HG03103 (cell line): ENCODE results near the gene KLF7.

Experiments
- ATAC-seq: cut with Tn5 transposase; IDR thresholded peaks from one replicate; pipeline ENCODE4 v1.9.1; 2021; ENCODE audit warnings: low read depth; ENCODE audit not compliant: unreplicated experiment

The KLF7 gene

DNA sequence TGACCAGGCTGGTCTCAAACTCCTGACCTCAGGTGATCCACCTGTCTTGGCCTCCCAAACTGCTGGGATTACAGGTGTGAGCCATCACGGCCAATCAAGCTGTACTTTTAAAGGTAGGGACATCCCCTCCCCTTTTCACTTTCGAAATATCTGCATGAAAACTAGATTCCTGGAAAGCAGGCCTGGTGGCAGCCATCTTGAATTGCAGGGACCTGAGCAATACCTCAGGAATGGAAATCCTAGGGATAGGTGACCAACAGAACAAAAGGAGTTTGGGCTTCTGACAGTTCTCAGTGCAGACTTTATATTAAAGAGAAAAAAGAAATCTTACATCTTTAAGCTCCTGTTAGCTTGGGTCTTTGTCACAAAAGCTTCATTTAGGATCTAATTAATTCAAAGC lies 62.6 kb downstream of the KLF7 start:
- no peak for ATAC-seq

DNA sequence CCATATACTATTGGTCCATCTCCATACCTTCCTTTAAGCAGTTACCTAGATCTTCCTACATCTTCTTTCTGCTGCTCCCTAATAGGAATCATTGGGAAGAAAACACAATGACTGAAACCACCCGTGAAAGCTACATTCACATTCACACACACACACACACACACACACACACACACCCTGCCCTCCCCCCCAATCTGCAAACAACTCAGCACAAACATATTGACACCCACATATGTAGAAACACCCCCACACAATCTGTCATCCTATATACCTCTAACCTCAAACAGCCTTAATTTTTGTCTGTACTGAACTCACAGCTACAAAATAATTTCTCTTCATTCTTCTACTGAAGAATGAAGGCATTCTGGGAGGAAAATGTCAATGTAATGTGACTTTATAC lies 63.8 kb downstream of the KLF7 start:
- no peak for ATAC-seq

DNA sequence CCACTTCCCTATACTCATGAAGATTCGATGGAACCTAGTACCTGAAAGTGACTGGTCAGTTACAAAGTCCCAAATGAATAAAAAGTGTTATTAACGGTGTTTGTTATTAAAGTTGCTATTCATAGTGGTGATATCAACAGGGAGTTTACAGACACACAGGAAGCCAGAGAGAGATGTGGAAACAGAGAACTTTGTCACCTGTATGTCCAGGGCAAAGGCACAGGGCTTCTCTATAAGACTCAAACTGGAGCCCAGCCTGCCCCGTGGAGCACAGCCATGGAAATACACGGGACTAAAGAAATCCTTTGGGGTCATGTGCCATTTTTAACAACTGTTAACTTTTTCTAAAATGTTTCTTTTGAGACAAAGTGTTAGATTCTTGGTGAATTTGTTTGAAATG lies 68.5 kb downstream of the KLF7 start:
- no peak for ATAC-seq

DNA sequence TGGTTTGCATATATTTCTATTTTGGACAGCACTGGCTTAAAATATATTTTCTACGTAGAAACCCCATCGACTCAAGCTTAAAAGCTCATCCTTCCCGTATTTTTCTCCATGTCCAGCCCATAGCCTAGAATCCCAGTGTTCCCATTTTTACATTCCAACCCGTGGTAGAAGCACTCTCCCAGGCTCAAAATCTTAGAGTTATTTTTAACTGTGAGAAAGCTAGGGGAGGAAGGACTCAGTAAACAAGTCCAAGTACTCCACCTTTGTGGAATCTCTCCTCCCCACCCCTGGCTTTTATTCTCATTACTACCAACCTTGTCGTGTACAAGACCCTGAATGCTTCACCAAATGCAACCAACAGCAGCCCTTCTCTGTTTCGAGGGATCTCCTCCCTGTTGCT lies 69.8 kb downstream of the KLF7 start:
- no peak for ATAC-seq

DNA sequence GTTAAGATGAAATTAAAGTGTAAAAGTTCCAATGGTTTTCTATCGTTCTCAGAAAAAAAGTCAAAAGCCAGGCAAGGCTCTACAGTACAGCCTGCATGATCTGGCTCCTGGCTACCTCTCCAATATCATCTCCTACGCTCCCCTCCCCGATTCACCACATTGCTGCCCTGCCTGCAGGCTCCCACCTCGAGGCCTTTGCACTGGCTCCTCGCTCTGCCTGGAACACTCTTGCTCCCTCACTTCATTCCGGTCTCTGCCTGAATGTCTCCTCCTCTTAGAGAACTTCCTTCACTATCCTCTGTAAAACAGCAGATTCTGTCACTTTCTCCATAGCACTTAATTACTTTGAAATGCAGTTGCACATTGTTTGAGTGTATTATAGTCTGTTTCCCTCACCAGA lies 72.5 kb downstream of the KLF7 start:
- ATAC-seq, result no peak

DNA sequence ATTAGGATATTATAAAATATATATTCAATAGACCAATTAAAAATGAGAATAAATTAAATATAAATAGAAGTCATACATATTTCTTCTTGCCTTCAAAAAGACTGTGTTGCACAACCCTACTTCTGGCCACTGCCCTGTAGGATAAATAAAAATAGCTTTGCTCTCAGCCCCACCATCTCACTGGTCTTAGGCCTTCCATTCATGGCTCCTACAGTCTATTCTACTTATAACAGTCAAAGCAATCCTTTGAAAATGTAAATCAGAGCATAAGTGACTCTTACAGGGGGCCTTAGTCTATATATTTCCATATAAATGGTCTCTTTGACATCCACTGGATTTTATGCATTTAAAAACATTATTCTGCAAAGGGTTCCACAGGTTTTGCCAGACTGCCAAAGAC lies 72.9 kb downstream of the KLF7 start:
- ATAC-seq, result no peak

DNA sequence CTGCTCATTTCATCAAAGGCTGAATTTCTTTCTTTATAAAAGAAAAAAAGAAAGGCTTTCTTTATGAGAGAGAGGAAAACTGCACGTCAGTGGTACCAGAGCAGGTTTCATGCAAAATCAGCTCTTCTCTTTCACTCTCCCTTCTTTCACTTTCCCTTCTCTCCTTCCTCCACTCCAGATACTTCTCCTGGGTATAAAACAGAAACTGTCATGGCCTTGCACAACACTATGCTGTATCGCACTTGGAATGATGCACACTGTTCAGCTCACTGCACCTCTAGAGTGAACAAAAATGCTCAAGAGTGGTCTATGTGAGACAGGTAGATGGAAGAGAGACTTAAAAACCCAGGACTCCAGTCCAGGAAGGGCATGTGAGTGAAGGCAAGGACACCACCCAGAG lies 73.8 kb downstream of the KLF7 start:
- ATAC-seq, result no peak

DNA sequence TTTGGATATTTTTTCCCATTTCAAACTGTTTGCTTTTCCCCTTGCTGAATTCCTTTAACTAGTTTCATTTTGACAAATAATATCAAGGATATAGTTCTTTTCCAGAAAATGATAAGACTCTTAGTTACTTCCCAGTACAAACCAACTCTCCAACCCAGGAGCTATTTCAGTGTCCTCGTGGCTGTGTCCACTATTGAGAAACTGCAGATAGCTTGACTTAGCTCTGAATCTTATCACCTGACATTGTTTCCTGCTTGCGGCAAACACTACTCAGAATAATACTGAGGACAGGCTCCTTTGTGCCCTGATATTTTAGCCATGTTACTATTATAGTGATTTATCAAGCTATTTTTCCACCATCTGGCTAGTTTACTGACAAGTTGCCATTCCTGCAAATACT lies 74.6 kb downstream of the KLF7 start:
- ATAC-seq, result no peak

DNA sequence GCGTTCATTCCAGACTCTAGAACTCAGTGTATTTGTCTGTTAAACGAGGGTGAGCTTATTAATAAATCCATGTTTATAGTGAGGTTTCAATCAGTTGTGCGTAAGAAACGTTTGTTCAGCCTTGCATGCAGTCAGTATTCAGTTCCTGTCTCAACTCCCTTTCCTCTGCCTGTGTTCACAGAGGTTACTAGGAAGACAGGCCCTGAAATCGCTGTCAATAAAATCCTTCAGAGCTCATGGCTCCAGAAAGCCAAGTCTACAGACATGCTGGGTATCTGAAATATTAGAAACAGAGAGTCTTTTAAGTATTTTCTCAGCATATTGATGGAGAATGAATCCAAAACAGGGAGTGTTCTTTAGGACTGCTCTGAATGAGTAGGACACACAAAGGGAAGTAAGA lies 75.4 kb downstream of the KLF7 start:
- ATAC-seq, result no peak

DNA sequence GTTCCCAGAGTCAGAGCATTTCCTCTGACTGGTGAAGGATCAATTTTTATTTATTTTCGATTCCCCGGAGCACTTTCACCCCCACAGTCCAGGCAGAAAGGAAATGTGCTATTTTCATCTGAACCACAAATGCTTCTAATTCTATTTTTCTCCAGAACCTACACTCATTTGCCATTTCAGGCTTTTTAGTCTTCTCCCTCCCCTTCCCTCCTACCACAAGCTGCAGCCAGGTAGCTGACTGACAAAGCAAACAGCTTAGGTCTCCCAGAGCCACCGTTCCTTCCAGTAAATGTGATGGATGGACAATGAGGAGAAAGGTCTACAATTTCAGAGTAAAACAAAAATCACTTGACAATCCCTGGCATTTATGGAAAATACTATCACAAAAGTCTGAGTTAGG lies 76.9 kb downstream of the KLF7 start:
- ATAC-seq, result no peak

DNA sequence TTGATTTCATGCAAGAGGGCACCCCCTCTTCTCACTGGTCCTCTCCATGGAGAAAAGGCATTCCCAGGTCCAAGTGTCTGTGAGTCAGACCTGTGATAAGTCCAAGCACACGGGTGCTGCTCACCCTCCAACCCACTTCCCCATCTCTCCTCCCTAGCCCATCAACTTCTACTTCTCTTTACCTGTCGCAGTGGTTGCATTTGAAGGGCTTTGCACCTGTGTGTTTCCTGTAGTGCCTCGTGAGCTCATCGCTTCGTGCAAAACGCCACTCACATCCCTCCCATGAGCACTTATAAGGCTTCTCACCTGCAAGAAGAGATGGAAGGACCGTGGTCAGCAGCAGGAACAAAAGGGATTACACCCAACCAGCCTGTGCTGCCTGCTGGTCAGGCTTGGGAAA lies 77.5 kb downstream of the KLF7 start:
- ATAC-seq, result no peak

DNA sequence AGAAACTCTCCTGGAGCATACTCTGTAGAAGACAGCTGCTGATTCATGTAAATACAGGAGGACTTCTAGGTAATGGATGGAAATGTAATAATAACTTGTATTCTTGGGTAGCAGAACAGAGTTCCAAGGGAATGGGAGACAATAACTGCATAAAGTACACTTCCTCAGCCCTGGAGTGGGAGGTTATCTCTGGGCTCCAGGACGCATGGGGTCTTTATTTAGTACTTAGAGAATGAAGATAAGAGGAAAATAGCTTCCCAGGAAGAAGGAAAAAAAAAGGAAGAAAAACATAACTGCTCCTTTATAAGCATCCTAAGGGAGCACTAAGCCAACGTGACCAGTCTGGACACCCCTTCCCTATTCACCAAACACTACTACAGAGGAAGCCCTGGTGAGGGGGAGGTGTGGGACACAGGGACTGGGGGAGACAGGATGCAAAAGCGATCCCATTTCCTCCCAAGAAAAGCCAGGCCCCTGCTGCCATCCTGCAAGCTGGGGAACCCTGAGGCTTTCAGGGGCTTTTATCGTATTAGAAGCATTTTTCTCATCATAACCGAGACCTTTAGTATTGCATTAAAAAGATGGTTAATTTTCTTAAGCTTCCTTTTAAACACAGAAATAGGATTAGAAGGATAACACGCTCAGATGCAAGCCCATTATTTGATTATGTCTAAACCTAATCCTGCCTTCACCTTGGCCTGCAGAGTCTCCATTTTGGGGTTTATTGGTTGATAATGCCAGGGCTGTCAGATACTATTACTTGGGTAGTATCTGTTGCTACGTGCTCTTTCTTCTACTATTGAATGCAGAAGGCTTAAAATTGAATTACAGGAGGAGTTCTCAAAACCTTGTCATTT lies 78.5 kb downstream of the KLF7 start:
- ATAC-seq, result no peak

DNA sequence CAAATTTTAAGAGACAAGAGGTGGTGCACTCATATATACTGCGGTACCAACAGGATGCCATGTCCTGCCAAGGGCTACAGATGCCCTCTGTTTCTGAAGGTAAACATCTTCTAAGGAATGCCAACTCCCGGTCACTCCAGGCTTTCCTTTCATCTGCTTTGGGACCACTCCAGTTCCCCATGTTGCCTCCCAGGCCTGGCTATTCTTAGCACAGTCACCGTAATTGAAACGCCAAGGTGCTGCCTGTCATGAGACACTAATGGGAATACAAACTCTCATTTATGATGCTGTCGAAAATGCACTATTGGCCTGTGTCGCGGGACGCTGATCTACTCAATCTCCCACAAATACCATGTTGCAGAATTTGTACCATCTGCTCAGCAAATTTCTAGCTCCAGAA lies 79.6 kb downstream of the KLF7 start:
- no peak for ATAC-seq

DNA sequence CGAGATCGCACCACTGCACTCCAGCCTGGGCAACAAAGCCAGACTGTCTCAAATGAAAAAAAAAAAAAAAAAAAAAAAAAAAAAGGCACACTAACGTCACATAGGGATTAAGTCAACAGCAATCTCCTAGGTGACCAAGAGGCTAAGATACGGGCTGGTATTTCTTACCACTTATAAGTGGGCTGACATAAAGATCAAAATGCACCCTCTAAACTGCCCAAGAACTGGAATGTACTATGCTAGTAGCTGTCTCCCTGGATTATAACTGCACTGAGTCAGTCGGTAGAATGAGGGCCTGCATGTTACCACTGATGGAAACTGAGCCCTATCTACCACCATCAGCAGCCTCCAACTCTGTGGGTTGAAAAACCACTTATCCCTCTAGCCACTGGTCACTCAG lies 80.6 kb downstream of the KLF7 start:
- no peak for ATAC-seq

DNA sequence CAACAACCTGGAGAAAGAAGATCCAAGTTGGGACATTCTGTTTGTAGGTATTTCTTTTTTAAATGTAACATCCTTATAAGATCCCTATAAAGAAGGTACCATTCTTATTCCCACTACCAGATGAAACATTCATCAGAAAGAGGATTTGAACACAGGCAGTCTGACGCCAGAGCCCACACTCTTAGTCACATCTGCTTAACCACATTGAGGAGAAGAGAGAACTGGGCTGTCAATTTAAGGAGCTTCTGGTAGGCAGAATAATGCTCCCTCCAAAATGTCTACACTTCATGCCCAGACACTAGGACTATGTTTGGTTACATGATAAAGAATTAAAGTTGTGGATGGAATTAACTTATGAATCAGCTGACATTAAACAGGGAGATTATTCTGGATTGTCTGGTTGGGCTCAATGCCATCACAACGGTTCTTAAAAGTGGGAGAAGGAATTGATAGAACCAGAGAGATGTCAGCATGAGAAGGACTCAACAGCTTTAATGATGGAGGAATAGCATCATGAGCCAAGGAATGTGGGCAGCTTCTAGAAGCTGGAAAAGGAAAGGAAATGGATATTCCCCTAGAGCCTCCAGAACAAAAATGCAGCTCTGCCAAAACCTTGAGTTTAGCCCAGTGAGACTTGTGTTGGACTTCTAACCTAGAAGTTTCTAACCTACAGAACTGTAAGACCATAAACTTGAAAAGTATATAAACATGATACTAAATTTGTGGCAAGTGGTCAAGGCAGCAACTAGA lies 82.2 kb downstream of the KLF7 start:
- ATAC-seq, result no peak

DNA sequence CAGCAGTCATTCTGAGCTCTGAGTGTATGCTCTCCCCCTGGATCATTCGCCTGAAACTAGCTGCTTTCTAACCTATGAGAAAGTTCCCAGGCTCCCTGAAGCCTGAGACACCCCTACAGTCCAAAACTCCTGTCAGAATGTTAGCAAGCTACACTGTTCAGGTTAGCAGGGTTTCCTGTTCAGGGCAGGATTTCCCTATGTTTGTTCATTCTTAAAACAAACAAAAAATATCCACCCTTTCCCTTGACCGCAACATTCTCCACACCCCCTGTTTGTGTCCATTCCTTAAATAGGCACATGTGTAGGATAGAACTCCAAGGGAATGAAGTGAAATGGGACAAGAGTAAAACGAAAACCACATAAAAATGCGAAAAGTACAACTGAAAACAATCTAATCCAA lies 83.1 kb downstream of the KLF7 start:
- no peak for ATAC-seq

DNA sequence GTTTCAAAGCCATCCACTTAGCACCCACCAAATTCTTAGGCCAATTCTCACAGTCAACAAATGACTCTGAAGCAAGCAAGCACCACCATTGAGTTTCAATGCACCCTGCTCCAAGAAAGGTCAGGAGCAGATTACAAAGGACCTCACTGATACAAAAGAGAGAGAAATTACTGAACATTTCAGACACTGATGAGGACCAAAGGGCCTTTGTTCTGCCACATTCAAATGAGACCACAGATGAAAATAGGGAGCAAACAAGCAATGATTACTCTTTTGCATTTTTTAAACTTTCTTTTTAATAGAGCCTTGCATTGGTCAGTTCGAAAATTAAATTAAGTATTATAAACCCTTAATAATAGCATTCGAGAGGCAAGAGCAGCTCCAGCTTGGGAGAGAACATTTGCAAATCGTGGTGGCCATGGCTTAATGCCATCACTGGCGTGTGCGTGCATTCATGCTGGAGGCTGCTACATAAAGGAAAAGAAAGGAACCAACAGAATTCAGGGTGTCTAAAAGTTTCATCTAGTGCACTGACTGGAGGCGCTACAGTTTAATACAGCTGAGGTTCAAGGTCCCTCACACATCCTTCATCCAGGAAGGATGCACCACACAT lies 87.5 kb downstream of the KLF7 start:
- ATAC-seq, result no peak

DNA sequence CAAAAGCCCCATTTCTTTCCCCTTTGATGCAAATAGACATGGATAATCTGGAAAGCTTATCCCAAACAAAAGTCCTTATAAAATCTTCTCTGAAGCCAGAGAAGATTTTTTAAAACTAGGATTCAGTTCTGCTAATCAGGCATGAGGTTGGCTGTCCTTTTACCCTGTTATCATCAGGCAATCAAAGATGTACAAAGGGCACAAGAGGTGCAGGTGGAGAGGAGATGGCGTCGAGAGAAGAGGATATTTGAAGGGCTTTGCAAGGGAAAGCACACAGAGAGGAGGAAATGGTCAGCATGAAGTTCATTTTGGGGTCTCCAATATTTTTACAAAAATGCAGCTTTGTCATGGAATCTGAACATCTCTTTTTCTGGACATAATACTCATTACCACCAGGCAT lies 88.5 kb downstream of the KLF7 start:
- no peak for ATAC-seq

DNA sequence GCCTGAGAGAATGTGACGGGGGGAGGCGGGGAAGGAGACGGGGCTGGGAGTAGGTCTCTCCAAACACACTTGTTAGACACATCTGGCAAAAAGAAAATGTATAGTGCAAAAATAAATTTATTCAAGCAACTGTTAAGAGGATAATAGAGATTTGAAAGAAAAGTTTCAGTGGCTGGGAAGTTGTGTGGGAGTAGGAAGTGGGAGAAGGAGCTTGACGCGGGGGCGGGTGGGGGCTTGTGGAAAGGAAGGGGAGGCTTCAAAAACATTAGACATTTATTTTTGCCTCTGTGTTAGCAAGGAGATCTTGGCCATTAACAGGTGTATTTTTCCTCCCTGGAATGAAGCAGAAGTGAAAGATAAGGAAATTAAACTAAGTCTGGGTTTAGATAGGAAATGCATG lies 90.3 kb downstream of the KLF7 start:
- ATAC-seq, result no peak

DNA sequence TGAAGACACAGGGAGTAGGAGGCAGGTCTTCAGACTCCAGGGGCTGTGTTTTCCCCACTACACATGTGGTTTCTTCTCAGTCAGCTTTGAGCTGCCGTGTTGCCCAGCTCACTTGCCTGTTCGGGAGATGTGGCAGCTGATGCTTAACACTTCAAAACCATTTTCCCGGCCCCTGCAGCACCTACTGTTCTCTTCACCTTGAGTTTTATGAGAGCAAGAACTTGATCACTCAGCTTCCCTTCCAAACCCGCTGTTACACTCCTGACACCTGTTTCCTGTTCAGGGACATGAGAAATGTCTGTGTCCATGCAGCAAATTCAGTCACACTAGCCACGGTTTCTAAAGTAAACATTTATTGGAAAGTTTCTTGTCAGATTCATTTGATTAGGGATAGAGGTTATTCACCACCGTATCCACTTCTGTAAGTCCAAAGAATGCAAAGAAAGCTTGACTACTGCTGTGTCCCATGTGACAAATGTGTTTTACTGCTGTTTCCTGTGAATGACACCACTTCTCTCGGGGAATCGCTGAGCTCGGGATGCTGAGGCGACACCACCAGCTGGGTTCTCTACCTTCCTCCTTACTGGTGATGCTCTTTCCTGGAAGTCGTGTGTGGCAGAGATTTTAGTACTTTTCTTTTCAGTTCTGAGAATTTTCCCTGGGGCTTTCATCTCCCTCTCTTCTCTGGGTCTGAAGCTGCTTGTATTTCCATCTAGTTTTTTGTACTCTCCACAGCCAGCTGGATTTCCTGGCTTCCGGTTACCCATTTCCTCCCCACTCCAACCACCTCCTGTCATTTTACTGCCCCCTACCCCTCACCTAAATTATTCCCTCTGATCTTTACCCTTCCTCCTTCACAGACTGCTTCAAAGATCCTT lies 91.7 kb downstream of the KLF7 start:
- ATAC-seq, result no peak

DNA sequence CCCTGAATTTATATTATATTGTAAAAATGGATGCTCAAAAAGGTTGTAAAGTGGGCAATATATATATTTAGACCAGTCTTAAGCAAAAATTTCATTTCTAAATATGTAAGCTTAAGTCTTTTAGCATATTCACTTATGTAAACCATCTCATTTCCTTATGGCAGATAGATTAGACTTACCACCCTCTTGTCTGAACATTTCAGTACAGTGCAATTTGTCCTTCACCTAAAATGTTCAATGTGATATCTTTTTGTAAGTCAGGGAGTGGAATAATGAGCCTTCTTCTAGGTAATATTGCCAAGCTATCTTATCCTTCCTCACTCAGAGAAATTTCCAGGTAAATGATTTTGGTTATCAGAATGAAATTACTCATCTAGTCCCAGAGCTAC lies 92.3 kb downstream of the KLF7 start:
- ATAC-seq, result no peak
